ENCODE results near the gene COQ8A.

COQ8A gene

DNA sequence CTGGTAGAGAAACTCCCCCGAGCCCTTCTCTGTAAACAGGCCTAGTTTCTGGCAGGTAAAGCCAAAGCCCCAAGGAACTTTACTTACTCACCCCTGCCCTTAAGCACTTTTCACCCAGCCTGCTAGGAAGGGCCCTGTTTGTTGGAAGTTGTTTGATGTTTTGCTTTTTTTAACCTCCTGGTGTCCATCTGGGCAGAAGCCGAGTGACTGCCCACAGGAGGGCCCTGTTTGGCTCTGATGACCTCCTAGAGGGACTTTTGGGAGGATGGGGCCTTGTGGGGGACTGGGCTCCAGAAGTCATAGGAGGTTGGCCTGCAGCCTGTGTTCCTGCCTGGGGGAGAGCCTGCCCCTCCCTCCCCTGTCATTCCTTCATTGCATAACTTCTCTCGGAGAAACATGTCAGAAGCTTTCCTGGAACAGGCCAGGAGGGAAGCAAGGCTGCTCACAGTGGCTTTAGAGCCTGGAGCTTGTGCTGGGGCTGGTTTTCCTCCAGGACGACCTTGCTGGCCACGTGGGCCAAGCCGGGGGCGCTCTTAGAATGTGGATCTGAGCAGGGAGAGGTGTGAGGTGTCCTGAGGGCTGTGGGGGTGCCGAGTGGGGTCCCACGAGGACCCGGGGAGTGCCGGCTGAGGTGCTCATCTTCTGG, 33.9 kb downstream of the COQ8A start:
- H4K20me1 ChIP-seq (ENCODE audit: insufficient read depth, low read length) = no peaks in the 10 kb centered on the region
- H3K9ac ChIP-seq (ENCODE audit: low read length) = no peak overlapping the region
- H3K27ac ChIP-seq (ENCODE audit: low read depth, low read length, poor library complexity, severe bottlenecking) = no peak overlapping the region
- H3K9me3 ChIP-seq (ENCODE audit: low read length) = no peaks in the 10 kb centered on the region
- H3K79me2 ChIP-seq (ENCODE audit: insufficient read depth, low read length) = no peaks in the 10 kb centered on the region
- H3F3A ChIP-seq (ENCODE audit: insufficient read depth, low read length) = no peaks in the 10 kb centered on the region
- no peak overlapping the region for H2AFZ ChIP-seq (ENCODE audit: low read length)
- no peak overlapping the region for H3K4me2 ChIP-seq (ENCODE audit: low read length)
- H3K4me1 ChIP-seq (ENCODE audit: insufficient read depth, low read length, severe bottlenecking) = no peaks in the 10 kb centered on the region
- TF ChIP-seq, protein P1, sequence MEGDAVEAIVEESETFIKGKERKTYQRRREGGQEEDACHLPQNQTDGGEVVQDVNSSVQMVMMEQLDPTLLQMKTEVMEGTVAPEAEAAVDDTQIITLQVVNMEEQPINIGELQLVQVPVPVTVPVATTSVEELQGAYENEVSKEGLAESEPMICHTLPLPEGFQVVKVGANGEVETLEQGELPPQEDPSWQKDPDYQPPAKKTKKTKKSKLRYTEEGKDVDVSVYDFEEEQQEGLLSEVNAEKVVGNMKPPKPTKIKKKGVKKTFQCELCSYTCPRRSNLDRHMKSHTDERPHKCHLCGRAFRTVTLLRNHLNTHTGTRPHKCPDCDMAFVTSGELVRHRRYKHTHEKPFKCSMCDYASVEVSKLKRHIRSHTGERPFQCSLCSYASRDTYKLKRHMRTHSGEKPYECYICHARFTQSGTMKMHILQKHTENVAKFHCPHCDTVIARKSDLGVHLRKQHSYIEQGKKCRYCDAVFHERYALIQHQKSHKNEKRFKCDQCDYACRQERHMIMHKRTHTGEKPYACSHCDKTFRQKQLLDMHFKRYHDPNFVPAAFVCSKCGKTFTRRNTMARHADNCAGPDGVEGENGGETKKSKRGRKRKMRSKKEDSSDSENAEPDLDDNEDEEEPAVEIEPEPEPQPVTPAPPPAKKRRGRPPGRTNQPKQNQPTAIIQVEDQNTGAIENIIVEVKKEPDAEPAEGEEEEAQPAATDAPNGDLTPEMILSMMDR (IDR thresholded peaks at IDR 0.05; ENCODE audit: low read length) = no peak
- no peak for TF ChIP-seq EZH2 (IDR thresholded peaks at IDR 0.05; ENCODE audit: borderline replicate concordance, low read length)
- H3K4me3 ChIP-seq (ENCODE audit: low read depth, low read length, poor library complexity, severe bottlenecking) = no peak overlapping the region
- H3K9me2 ChIP-seq (ENCODE audit: low read depth, low read length) = no peaks in the 10 kb centered on the region
- H3K36me3 ChIP-seq (ENCODE audit: insufficient read depth, low read length) = peaks cover 7% of the 10 kb centered on the region; the same call in 1 of the 2 replicates
- H3K27me3 ChIP-seq (ENCODE audit: insufficient read depth, low read length) = no peaks in the 10 kb centered on the region

DNA sequence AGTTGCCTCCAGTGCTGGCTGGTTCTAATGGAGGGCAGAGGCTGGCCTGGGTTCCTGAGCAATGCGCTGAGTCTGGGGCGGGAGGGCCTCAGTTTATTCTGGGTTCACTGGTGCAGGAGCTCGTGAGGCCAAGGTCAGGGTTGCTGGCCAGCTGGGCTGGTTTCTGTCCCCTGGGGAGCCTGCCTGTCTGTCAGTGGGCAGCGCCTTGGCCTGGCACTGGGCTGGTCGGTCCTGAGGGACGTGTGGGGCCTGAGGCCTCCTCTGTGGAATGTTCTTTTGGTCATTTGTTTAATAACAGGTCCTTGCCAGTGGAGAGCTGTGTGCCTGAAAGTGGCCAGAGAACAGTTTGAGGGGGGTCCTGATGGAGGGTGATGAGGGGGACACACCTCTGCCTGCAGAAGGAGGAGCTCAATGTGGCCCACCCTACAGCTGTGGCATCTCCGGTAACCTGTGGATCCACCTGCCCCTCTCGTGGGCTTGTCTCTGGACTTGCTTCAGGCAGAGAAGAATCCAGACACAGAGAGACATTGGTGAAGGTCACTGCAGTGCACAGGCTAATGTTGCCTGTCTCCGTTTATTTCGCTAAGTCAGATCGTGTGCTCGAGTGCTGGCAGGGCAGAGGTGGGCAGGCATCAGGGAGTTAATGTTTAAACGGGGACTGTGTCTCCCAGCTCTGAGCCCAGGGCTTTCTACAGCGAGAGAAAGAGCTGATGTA, 34.6 kb downstream of the COQ8A start:
- H3F3A ChIP-seq (ENCODE audit: insufficient read depth, low read length) = no peaks in the 10 kb centered on the region
- H3K9ac ChIP-seq (ENCODE audit: low read length) = no peak overlapping the region
- no peaks in the 10 kb centered on the region for H3K9me3 ChIP-seq (ENCODE audit: low read length)
- H3K36me3 ChIP-seq (ENCODE audit: insufficient read depth, low read length) = peaks cover 7% of the 10 kb centered on the region; the same call in 1 of the 2 replicates
- no peaks in the 10 kb centered on the region for H3K4me1 ChIP-seq (ENCODE audit: insufficient read depth, low read length, severe bottlenecking)
- TF ChIP-seq EZH2 (IDR thresholded peaks at IDR 0.05; ENCODE audit: borderline replicate concordance, low read length) = no peak
- TF ChIP-seq, protein P1 (IDR thresholded peaks at IDR 0.05; ENCODE audit: low read length) = no peak
- H4K20me1 ChIP-seq (ENCODE audit: insufficient read depth, low read length) = no peaks in the 10 kb centered on the region
- H3K27me3 ChIP-seq (ENCODE audit: insufficient read depth, low read length) = no peaks in the 10 kb centered on the region
- H3K4me2 ChIP-seq (ENCODE audit: low read length) = no peak overlapping the region
- H2AFZ ChIP-seq (ENCODE audit: low read length) = no peak overlapping the region
- H3K9me2 ChIP-seq (ENCODE audit: low read depth, low read length) = no peaks in the 10 kb centered on the region
- H3K4me3 ChIP-seq (ENCODE audit: low read depth, low read length, poor library complexity, severe bottlenecking) = no peak overlapping the region
- H3K79me2 ChIP-seq (ENCODE audit: insufficient read depth, low read length) = no peaks in the 10 kb centered on the region
- H3K27ac ChIP-seq (ENCODE audit: low read depth, low read length, poor library complexity, severe bottlenecking) = no peak overlapping the region

DNA sequence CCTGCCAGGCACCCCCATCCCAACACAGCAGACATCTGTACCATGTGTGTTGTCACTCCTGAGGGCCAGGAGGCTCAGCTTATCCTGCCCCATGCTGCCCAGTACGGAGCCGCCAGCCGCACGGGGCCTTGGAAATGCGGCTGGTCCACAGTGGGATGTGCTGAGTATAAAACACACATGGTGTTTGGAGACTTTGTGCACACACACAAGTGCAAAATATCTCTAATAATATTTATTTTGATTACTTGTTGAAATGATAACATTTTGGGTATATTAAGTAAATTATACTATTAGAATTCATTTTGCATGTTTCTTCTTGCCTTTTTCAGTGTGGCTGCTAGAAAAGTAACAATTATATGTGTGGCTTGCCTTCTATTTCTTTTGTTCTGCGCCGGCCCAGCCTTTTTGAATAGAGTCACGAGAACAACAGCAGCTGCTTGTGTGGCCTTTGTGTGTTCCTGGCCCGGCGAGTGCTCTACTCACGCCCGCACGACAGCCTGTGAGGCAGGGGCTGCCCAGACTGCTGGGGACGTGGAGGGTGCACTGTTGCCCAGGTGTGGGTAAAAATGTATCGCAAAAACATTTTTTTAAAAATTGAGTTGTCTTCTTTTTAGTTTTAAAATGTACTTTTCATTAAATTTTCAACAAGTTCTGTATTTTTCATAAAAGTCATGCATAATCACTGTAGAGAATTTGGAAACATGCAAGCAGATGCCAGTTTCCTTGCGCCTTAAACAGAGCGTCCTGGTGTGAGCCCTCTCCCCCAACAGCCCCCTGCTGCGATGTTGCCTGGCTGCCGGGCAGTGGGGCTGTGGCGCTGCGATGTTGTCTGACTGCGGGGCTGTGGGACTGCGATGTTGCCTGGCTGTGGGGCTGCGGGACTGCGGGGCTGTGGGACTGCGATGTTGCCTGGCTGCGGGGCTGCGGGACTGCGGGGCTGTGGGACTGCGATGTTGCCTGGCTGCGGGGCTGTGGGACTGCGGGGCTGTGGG, 35.5 kb downstream of the COQ8A start:
- Histone ChIP-seq H3K27me3 (ENCODE audit: insufficient read depth, low read length) (no peaks in the 10 kb centered on the region), H3K4me1 (ENCODE audit: insufficient read depth, low read length, severe bottlenecking) (no peaks in the 10 kb centered on the region), H3K9me2 (ENCODE audit: low read depth, low read length) (no peaks in the 10 kb centered on the region), H3F3A (ENCODE audit: insufficient read depth, low read length) (no peaks in the 10 kb centered on the region), H2AFZ (ENCODE audit: low read length) (no peak overlapping the region), H3K4me2 (ENCODE audit: low read length) (no peak overlapping the region), H3K36me3 (ENCODE audit: insufficient read depth, low read length) (no peaks in the 10 kb centered on the region), H3K27ac (ENCODE audit: low read depth, low read length, poor library complexity, severe bottlenecking) (no peak overlapping the region), H3K4me3 (ENCODE audit: low read depth, low read length, poor library complexity, severe bottlenecking) (no peak overlapping the region), H4K20me1 (ENCODE audit: insufficient read depth, low read length) (no peaks in the 10 kb centered on the region), H3K9ac (ENCODE audit: low read length) (no peak overlapping the region), H3K9me3 (ENCODE audit: low read length) (no peaks in the 10 kb centered on the region), H3K79me2 (ENCODE audit: insufficient read depth, low read length) (no peaks in the 10 kb centered on the region)
- TF ChIP-seq EZH2 (IDR thresholded peaks at IDR 0.05; ENCODE audit: borderline replicate concordance, low read length) = no peak

All from OCI-LY1 (cell line).